Kidney epithelial cell (primary cell): ENCODE data around the gene ACOX1. TPM values are rescaled to one million over a fixed set of nuclear protein-coding genes. Genes with fewer than 3 reads are reported as not detected.

ENCODE experiments used
- DNase-seq: peaks from one replicate; pipeline ENCODE4 v3.0.0-alpha.2; 2010; ENCODE audit warnings: low read depth
- H3K27me3 ChIP-seq: 2 replicates; pipeline ENCODE4 v1.6.0; 2011; ENCODE audit warnings: low read length; ENCODE audit not compliant: control insufficient read depth, insufficient read depth
- H3K36me3 ChIP-seq: 2 replicates; pipeline ENCODE4 v1.5.1; 2011; ENCODE audit warnings: low read length; ENCODE audit not compliant: control insufficient read depth, insufficient read depth
- H3K4me3 ChIP-seq: 2 replicates; pipeline ENCODE4 v1.5.1; 2011; ENCODE audit warnings: low read depth, mild to moderate bottlenecking, control low read depth, low read length
- total RNA-seq: library from RNA; depleted of rRNA; stranded (reverse); fragments of >200 nt; gene quantifications from 2 replicates; pipeline ENCODE4 v1.2.3, GENCODE V29; 2015
- TF ChIP-seq, protein P1 (sequence below): IDR thresholded peaks from 2 replicates; pipeline ENCODE4 v1.5.1; 2011; ENCODE audit warnings: mild to moderate bottlenecking, moderate library complexity, low read length, control low read depth, inconsistent platforms; ENCODE audit not compliant: insufficient read depth, poor library complexity, severe bottlenecking

The ACOX1 gene
- total RNA-seq, 1 donor from 2014 or later: 41.1 TPM

GRCh38 chr17:76023900-76024237 is 44.9 kb upstream of the ACOX1 start:
- no peak overlapping the region for H3K4me3 ChIP-seq
- H3K27me3 ChIP-seq: no peaks in the 10 kb centered on the region
- no peaks in the 10 kb centered on the region for H3K36me3 ChIP-seq
- DNase-seq: no peak
- TF ChIP-seq, protein P1, sequence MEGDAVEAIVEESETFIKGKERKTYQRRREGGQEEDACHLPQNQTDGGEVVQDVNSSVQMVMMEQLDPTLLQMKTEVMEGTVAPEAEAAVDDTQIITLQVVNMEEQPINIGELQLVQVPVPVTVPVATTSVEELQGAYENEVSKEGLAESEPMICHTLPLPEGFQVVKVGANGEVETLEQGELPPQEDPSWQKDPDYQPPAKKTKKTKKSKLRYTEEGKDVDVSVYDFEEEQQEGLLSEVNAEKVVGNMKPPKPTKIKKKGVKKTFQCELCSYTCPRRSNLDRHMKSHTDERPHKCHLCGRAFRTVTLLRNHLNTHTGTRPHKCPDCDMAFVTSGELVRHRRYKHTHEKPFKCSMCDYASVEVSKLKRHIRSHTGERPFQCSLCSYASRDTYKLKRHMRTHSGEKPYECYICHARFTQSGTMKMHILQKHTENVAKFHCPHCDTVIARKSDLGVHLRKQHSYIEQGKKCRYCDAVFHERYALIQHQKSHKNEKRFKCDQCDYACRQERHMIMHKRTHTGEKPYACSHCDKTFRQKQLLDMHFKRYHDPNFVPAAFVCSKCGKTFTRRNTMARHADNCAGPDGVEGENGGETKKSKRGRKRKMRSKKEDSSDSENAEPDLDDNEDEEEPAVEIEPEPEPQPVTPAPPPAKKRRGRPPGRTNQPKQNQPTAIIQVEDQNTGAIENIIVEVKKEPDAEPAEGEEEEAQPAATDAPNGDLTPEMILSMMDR: no peak

DNA sequence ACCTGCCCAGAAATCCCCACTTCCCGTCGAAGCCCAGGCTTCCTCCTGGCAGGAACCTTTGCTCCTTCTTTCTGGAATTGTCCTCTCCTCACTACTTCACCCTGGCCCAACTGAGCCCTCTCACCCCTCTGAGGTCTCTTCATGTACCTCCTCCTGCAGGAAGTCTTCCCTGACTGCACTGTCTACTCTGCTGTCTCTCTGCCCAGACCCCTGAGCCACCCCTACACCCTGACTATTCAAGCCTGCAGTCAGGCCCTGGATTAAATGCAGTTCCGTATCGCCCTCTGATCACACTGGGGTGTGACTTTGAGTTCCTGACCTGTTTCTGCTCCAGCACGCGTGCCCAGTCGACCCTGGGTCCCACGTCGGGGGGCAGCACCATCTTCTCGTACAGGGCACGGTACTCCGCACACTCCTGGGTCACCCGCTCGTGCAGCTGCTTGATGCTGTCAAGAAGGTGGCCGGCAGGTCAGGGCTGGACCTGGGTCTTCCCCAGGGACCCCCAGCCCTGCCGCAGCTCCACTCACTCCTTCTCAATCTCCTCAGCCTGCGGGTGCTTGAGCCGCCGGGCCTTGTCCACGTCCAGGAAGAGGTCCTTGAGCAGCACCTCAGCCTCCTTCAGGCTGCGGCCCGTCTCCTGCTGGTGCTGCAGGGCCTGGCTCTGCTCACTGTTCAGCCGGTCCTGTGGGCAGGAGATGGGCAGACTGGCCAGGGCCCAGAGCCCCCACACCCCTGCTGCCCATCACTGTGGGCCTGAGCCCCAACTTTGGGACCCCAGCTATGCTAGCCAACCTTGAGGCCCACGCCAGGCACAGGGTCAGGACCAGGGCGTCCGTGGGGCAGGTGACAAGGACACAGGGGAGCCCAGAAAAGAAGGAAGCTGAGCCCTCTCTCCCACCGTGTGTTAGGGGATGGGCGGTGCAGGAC is 44.3 kb upstream of the ACOX1 start:
- no peaks in the 10 kb centered on the region for H3K36me3 ChIP-seq
- TF ChIP-seq, protein P1: no peak

GRCh38 chr17:76022285-76022684 is 43.3 kb upstream of the ACOX1 start:
- peaks cover 1% of the 10 kb centered on the region for H3K36me3 ChIP-seq
- DNase-seq: no peak
- TF ChIP-seq, protein P1: no peak
- no peak overlapping the region for H3K4me3 ChIP-seq
- no peaks in the 10 kb centered on the region for H3K27me3 ChIP-seq

More for the DNA sequence above, 44.3 kb upstream of the ACOX1 start:
- Histone ChIP-seq H3K4me3 (no peak overlapping the region), H3K27me3 (no peaks in the 10 kb centered on the region)
- no peak for DNase-seq

DNA sequence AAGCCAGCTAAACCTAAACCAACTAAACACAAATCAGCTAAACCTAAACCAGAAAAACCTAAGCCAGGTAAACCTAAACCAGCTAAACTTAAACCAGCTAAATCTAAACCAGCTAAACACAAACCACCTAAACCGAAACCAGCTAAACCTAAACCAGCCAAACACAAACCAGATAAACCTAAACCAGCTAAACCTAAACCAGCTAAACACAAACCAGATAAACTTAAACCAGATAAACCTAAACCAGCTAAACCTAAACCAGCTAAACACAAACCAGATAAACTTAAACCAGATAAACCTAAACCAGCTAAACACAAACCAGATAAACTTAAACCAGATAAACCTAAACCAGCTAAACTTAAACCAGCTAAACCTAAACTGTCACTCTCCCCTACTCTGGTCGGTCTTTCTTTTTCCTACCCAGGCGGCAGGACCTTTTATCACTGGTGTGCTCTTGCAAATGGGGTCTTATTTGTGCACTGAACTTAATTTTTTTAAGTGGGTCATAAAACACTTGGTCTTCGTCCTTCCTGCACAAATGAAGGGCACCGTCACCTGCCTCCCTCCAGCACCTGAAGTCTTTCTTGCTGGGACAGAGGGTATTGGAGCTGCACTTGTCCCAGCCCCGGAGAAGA is 41.0 kb upstream of the ACOX1 start:
- Histone ChIP-seq H3K27me3 (no peaks in the 10 kb centered on the region), H3K36me3 (peaks cover 1% of the 10 kb centered on the region), H3K4me3 (no peak overlapping the region)
- TF ChIP-seq, protein P1: no peak
- DNase-seq: no peak

- Histone ChIP-seq H3K36me3 (peaks cover 1% of the 10 kb centered on the region), H3K4me3 (no peak overlapping the region), H3K27me3 (no peaks in the 10 kb centered on the region)
- TF ChIP-seq, protein P1: no peak
- no peak for DNase-seq
Observed at GRCh38 chr17:76018801-76019200, 39.8 kb upstream of the ACOX1 start.
